D721Med (cell line): ENCODE data around the gene ZSWIM7.
A peak's percentile ranks its signal among the peaks of the same experiment; 100 is the strongest.

ENCODE experiments used
- DNase-seq: peaks from one replicate; pipeline ENCODE4 v3.0.0; 2011; ENCODE audit warnings: low spot score; ENCODE audit not compliant: insufficient read length
- FAIRE-seq: peaks from 2 replicates; lab custom pipeline; 2011; peaks lifted over from hg19 to GRCh38; lab: Jason Lieb, UNC
- CTCF ChIP-seq: IDR thresholded peaks from 2 replicates; pipeline ENCODE4 v1.5.1; 2012; ENCODE audit warnings: mild to moderate bottlenecking, control low read depth; ENCODE audit not compliant: insufficient read depth; ENCODE audit errors: missing control alignments

The ZSWIM7 gene

DNA sequence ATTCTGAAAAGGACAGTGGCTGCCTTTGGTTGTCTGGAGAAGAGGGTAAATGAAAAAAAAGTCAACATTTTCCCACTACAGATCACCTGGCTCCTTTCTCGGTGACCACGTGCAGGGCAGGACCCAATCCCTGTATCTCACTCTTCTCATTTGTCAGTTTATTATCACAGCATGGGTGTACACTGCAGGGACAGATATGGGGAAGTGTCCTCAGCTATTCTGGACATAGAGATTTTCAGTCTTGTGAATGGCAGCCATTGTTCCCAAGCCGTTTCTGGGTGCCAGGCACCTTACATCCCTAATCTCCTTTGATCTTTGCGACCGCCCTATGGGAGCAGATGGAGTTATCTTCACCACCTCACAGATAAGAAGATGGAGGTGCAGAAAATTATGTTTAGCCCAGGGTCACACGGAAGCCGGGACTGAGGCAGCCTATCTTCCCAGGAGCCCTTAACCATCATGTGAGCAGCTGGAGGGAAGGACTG is 47.4 kb downstream of the ZSWIM7 start:
- FAIRE-seq: no peak
- TF ChIP-seq CTCF: no peak
- DNase-seq: no peak

DNA sequence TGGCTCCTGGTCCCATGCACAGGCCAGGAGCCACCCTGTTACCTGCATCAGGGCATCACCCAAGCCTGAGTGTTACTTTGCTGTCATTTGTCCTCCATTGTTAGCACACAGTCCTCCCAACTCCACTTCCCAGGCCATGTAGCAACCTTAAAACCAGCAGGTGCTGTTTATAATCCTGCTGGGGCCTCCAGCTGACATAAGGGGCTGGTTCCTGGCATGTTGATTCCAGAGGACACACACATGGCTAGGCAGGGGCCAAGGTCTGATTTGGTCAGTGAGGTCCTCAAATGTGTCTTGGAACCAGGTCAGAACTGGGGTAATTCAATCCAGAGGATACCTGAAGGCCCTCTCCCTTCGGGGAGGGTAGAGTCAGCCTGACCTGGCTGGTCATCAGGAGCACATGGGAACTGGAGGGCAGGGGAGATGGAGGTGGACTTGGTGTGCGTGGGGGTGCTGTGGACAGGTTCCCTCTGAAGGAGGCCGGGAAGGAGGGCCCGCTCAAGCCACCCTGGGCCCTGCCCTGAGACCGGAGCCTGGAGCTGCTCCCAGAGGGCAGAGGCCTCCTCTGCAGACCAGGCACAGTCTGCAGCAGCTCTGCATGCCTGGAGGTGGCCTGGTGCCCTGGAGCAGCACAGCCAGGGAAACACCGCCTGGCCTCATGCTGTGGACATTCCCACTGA is 48.0 kb downstream of the ZSWIM7 start:
- no peak for FAIRE-seq
- DNase-seq: no peak
- no peak for TF ChIP-seq CTCF

DNA sequence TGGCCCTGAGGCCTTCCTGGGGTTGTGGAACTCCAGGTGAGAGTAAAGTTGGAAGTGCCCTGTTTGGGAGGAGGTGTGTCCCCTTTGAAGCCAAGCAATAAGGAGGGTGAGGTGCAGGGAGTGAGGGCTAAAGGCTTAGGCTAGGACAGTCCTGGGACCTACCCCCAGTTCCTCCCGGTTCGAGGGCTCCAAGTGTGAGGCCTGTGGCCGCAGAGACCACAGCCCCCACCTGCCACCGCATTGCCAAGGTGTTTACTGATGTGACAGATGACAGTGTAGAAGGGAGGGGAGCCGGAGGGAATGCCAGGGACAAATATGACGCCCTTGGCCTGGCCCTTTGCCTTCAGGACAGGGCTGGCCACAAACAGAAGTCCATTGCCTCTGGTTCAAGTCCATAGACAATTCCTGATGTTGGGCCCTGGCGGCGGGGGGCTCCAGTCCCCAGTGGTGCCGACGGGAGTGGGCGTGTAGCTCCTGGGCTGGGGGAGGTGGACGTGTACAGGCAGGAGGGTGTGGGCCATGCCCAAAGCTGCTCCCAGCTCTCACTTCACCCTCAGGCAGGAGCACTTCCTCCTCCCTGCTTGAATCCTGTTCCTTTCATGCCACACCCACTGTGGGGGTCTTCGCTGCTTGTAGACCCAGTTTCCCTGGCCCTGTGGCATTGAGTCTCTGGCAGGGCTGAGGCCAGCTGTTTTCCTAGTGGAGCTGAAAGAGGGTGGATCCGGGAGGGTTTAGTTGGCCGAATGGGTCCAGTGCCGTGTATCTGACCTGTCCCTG is 51.3 kb downstream of the ZSWIM7 start:
- no peak for TF ChIP-seq CTCF
- no peak for DNase-seq
- FAIRE-seq: no peak

DNA sequence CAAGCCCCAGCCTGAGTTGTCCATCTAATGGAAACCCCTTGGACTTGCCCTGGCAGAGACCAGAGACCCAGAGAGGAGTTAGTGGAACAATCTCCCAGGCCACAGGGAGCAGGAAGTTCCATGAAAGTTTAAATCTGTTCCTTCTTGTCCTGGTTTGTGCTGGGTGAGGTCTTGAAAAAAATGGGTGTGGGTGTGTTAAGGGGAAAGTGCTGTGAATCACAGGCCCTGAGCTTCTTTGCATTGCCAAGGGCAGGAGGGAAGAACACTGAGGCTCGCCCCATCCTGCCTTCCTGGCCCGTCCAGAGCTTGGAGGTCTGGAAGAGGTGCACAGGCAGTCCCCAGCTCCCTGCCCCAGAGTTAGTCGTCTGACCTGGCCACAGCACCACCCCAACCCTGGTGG is 52.2 kb downstream of the ZSWIM7 start:
- no peak for DNase-seq
- TF ChIP-seq CTCF: no peak
- FAIRE-seq: no peak

DNA sequence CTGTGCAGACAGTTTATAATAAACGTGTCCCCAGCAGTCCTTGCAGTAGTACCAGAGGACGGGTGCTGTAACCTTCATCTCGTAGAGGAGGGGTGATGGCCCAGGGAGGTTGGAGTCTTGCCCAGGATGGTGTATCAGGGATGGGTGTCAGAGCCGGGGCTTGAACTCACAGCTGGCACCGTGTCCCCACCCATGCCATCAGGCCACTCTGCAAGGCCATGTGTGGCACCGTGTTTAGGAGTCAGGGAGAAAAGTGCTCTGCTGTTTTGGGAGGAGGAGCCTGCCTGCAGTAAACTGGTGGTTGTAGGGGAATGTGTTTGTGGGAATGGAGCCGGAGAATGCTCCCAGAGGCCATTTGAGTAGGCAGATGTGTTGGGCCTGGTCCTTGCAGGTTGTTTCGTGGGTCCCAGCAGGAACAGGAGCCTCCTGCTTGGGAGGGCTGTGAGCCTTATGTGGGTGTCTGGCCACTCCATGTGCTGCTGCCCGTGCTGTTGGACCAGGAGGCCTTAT is 52.8 kb downstream of the ZSWIM7 start:
- FAIRE-seq (no peak), DNase-seq (no peak)
- TF ChIP-seq CTCF: no peak

- no peak for TF ChIP-seq CTCF
- DNase-seq: peak; percentile 53
- no peak for FAIRE-seq
These were observed 53.8 kb downstream of the ZSWIM7 start for GRCh38 chr17:15945527-15946191.
